ENCODE results near the gene MYL7. TPM values are rescaled to one million over a fixed set of nuclear protein-coding genes. Genes with fewer than 3 reads are reported as not detected.

Gene MYL7
- total and polyA plus RNA-seq, 2 of the 13 experiments (the other 11 are each of a cell fraction or from before 2014, with no cell fraction given), result 1.8 TPM; not detected in 1

GRCh38 chr7:44131173-44132029 lies 9.7 kb downstream of the MYL7 start (continued):
- TF ChIP-seq TFAP4 (IDR thresholded peaks at IDR 0.05; ENCODE audit: borderline replicate concordance, low read depth) (peak; percentile 98), TP53 (CRISPR knock-in tag; conservative IDR thresholded peaks at IDR 0.05) (no peak), HOXA7 (CRISPR knock-in tag; IDR thresholded peaks at IDR 0.05) (no peak), RBM22 (optimal IDR thresholded peaks at IDR 0.05; ENCODE audit: low read length) (no peak), REPIN1 (CRISPR knock-in tag; IDR thresholded peaks at IDR 0.05; ENCODE audit: borderline replicate concordance, low read depth) (peak; percentile 54; the same call in 1 of the 2 replicates), ZFX (CRISPR knock-in tag; IDR thresholded peaks at IDR 0.05; ENCODE audit: low read depth) (peak; percentile 40; the same call in 1 of the 2 replicates), AHR (CRISPR knock-in tag; IDR thresholded peaks at IDR 0.05) (no peak)

- no peak overlapping the region for H3K4me2 ChIP-seq (ENCODE audit: low read depth, low read length)
- in situ Hi-C loops (cut with HindIII; ENCODE audit: extremely low pct_ligation_motif_present, low pct_unique_long_range_greater_than_20kb) (no loop called here), intact Hi-C loops (cut with micrococcal nuclease; ENCODE audit: unreplicated experiment) (no loop called here)
- H3K36me3 ChIP-seq (replicated peaks in 1 of 2; ENCODE audit: control insufficient read depth in 1 of 2, insufficient read depth in 2 of 2, low read length in 2 of 2), result no peaks in the 10 kb centered on the region
- H3K9me3 ChIP-seq (ENCODE audit: low read length), result no peaks in the 10 kb centered on the region
- H3K27me3 ChIP-seq (ENCODE audit: control insufficient read depth in 1 of 2, insufficient read depth in 2 of 2, low read length in 2 of 2), result peaks cover 0 to 2% of the 10 kb centered on the region in 2 experiments; a peak in 1 of 5 replicates
- peaks cover 38% of the 10 kb centered on the region for H3K4me1 ChIP-seq (ENCODE audit: insufficient read depth, low read length)
- no peak overlapping the region for H3K27ac ChIP-seq (ENCODE audit: extremely low read length, insufficient read depth, low read length)
- no peak overlapping the region for H2AFZ ChIP-seq (ENCODE audit: low read length)
- H3K79me2 ChIP-seq (ENCODE audit: insufficient read depth, low read length), result no peaks in the 10 kb centered on the region
- no TSS peak for BruUV-seq (replicated peaks)
- 0% methylated on average over 4 of the region's 6 CpGs for WGBS (ENCODE audit: low lambda C conversion rate)
- ATAC-seq (no peak), DNase-seq (ENCODE audit: low spot score) (no peak), FAIRE-seq (no peak)
- TF ChIP-seq MNT (IDR thresholded peaks at IDR 0.05) (peak; percentile 91), PAXIP1 (CRISPR knock-in tag; conservative IDR thresholded peaks at IDR 0.05) (no peak)
- ChIA-PET POLR2A (no interaction called here), CTCF (ENCODE audit: low intra/inter-chr PET ratio, low total read pairs) (no interaction called here)
- no peak overlapping the region for H3K4me3 ChIP-seq (replicated peaks in 1 of 3; ENCODE audit: insufficient read depth in 1 of 3, low read depth in 2 of 3, low read length in 3 of 3)
- no peak overlapping the region for H3K9ac ChIP-seq (ENCODE audit: insufficient read depth, low read depth, low read length)
- H4K20me1 ChIP-seq (ENCODE audit: insufficient read depth, low read length), result no peaks in the 10 kb centered on the region
These were observed 12.2 kb downstream of the MYL7 start for GRCh38 chr7:44128721-44129582.
